GM12878 (cell line): ENCODE results near the gene CACNA2D1. TPM values are rescaled to one million over a fixed set of nuclear protein-coding genes. Genes with fewer than 3 reads are reported as not detected.

Experiments
- ATAC-seq: fragments of 200-7000 bp; cut with Tn5 transposase; 3 replicates; pipeline ENCODE4 v1.9.1; 2020; ENCODE audit warnings: mild to moderate bottlenecking, moderate library complexity
- BruUV-seq: library from RNA; stranded (reverse); fragments of 400-500 nt; replicated peaks from 2 replicates; lab custom pipeline; 2021; lab: Mats Ljungman, UMichigan
- CTCF ChIA-PET: fragments of 300-600 bp; sonication (Branson Sonifier 250); formaldehyde crosslinking; extraction: SDS; loops from one replicate; lab custom pipeline; 2021; ENCODE audit warnings: inconsistent platforms; lab: Yijun Ruan, JAX
- POLR2A ChIA-PET: fragments of 350-600 bp; formaldehyde crosslinking; extraction: SDS; loops from one replicate; lab custom pipeline; 2021; ENCODE audit warnings: inconsistent platforms; lab: Charles Lee
- RAD21 ChIA-PET: fragments of 300-600 bp; sonication (Branson Sonifier 250); formaldehyde crosslinking; loops from one replicate; lab custom pipeline; 2023; ENCODE audit warnings: antibody characterized with exemption; ENCODE audit not compliant: unreplicated experiment; lab: Charles Lee
- SMC1A ChIA-PET: fragments of 300-600 bp; sonication (Branson Sonifier 250); formaldehyde crosslinking; loops from one replicate; lab custom pipeline; 2023; ENCODE audit not compliant: unreplicated experiment, uncharacterized antibody; lab: Charles Lee
- DNase-seq: peaks from one replicate; pipeline ENCODE4 v3.0.0-alpha.2; 2011; ENCODE audit warnings: low read depth, low spot score
- FAIRE-seq: peaks from 3 replicates; lab custom pipeline; 2011; peaks lifted over from hg19 to GRCh38; lab: Jason Lieb, UNC
- H2AFZ ChIP-seq: 2 replicates; pipeline ENCODE4 v1.6.0; 2011; ENCODE audit warnings: low read depth, low read length, control low read depth; ENCODE audit not compliant: control insufficient read depth
- H3K27ac ChIP-seq: 2 replicates; pipeline ENCODE4 v1.5.1; 2011; ENCODE audit warnings: control low read depth; ENCODE audit not compliant: control insufficient read depth, insufficient read depth
- H3K27me3 ChIP-seq, 2 experiments: replicated peaks in 1 of 2; 2 replicates each; pipeline versions ENCODE4 v1.6.0 to v1.6.1; 2011; ENCODE audit warnings: low read length in 1 of 2; ENCODE audit not compliant: control insufficient read depth in 2 of 2, insufficient read depth in 2 of 2
- H3K36me3 ChIP-seq, 2 experiments: 2 replicates each; pipeline ENCODE4 v1.5.1; 2011; ENCODE audit warnings: low read length in 1 of 2; ENCODE audit not compliant: control insufficient read depth in 2 of 2, insufficient read depth in 2 of 2
- H3K4me1 ChIP-seq: 2 replicates; pipeline ENCODE4 v1.6.1; 2011; ENCODE audit warnings: mild to moderate bottlenecking, low read length, moderate library complexity, mixed read lengths; ENCODE audit not compliant: control insufficient read depth, insufficient read depth
- H3K4me2 ChIP-seq: 2 replicates; pipeline ENCODE4 v1.6.0; 2011; ENCODE audit warnings: control low read depth; ENCODE audit not compliant: control insufficient read depth, insufficient read depth
- H3K4me3 ChIP-seq: fragments of 200-600 bp; sonication (generic); 2 replicates; pipeline ENCODE4 v1.5.1; 2016
- H3K79me2 ChIP-seq: 2 replicates; pipeline ENCODE4 v1.6.0; 2011; ENCODE audit warnings: low read length; ENCODE audit not compliant: control insufficient read depth, insufficient read depth
- H3K9ac ChIP-seq: 2 replicates; pipeline ENCODE4 v1.8.0; 2011; ENCODE audit warnings: low read length, control low read depth, mixed read lengths; ENCODE audit not compliant: control insufficient read depth, insufficient read depth
- H3K9me3 ChIP-seq: replicated peaks from 3 replicates; pipeline ENCODE4 v1.5.1; 2011; ENCODE audit warnings: mild to moderate bottlenecking, low read length; ENCODE audit not compliant: control insufficient read depth, insufficient read depth
- H4K20me1 ChIP-seq: 2 replicates; pipeline ENCODE4 v1.6.0; 2011; ENCODE audit not compliant: control insufficient read depth, insufficient read depth
- IRF4 ChIP-seq: IDR thresholded peaks from 2 replicates; pipeline ENCODE4 v1.6.1; 2011; ENCODE audit warnings: low read depth, low read length
- SMARCA5 ChIP-seq: fragments of 450-650 bp; IDR thresholded peaks from 2 replicates; pipeline ENCODE4 v1.6.1; 2017; ENCODE audit warnings: mild to moderate bottlenecking
- TCF12 ChIP-seq: IDR thresholded peaks from 2 replicates; pipeline ENCODE4 v1.6.1; 2011; ENCODE audit warnings: low read depth, mild to moderate bottlenecking, low read length
- TCF7 ChIP-seq: IDR thresholded peaks from 2 replicates; pipeline ENCODE4 v1.6.1; 2014; ENCODE audit warnings: antibody characterized with exemption, borderline replicate concordance
- WGBS: methylation state at CpG from one replicate; pipeline ENCODE4 v1.1.6; 2016; ENCODE audit warnings: low lambda C conversion rate; ENCODE audit not compliant: insufficient replicate concordance, insufficient coverage; ENCODE audit errors: missing lambda C conversion rate; 5-methylcytosine and 5-hydroxymethylcytosine counted together
- in situ Hi-C: fragments of 300-500 bp; cut with MboI; formaldehyde crosslinking; loops from 9 replicates; pipeline ENCODE4 v1.14.3; 2018; ENCODE audit warnings: mixed read lengths
- intact Hi-C: fragments of 100-400 bp; cut with micrococcal nuclease; formaldehyde crosslinking; loops from one replicate; pipeline ENCODE4 v1.14.2; 2022; ENCODE audit not compliant: unreplicated experiment
- polyA plus RNA-seq, 11 experiments: library from polyadenylated mRNA; depleted of rRNA in 4 of 11; unstranded in 6 of 11; stranded (reverse) in 5 of 11; fragments of >200 nt; fragmentation: Nextera tagmentation in 4 of 11; fragmentation: Illumina TruSeq in 1 of 11; extraction: Ambion mirVana in 4 of 11; extraction: Trizol in 1 of 11; gene quantifications; 1 replicate in 1 of 11; 2 replicates in 10 of 11; pipeline versions ENCODE4 v1.2.1 to v1.2.3, GENCODE V29; 2011 to 2016; ENCODE audit warnings: inconsistent platforms in 2 of 11, missing spikeins in 2 of 11, low read depth in 1 of 11
- total RNA-seq, 4 experiments: library from RNA; depleted of rRNA in 3 of 4; stranded (reverse); fragments of >200 nt in 3 of 4; fragmentation: Illumina TruSeq in 1 of 4; extraction: Trizol in 1 of 4; gene quantifications; 2 replicates each; pipeline versions ENCODE4 v1.2.1 to v1.2.3, GENCODE V29; 2013 to 2021
- TF ChIP-seq, protein P1 (sequence below): IDR thresholded peaks from 2 replicates; pipeline ENCODE4 v1.6.1; 2011; ENCODE audit warnings: borderline replicate concordance, low read depth, mild to moderate bottlenecking, moderate library complexity, mixed read lengths, low read length; ENCODE audit not compliant: insufficient read depth; ENCODE audit errors: extremely low read length

Gene CACNA2D1
- total and polyA plus RNA-seq, 10 of the 15 experiments (the other 5 are each of a cell fraction or from before 2014, with no cell fraction given), result 0.14 to 14.8 (median 0.97) TPM

DNA sequence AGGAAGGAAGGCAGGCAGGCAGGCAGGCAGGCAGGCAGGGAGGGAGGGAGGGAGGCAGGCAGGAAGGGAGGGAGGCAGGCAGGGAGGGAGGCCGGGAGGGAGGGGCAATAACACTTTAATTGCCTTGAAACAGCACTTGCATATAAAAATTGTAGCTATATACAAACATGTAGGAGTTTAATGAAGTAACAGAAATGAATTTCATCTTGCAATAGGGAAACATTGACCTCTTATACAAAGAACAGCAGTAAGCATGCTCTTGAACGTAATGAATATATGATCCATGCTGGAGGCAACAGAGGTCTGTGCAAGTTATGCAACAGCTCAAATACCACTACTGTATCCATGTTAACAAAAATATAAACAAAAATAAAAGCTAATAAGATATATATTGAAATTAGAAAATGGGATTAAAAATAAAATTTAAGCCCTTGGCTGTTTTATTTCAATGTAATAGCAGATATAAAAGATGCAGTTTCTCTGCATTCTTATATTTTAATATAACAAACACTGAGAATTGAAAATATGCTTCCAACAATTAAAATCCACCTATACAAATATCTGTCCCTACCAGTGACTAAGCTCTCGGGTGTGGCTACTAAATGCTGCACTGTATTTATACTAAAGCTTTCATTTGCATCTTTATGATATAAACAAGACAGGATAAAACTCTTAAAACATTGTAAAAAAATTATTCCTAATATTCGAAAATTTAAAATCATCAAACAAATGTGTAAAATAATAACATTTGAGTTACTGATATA is 50.3 kb downstream of the CACNA2D1 start:
- Histone ChIP-seq H3K79me2 (no peaks in the 10 kb centered on the region), H3K4me2 (no peak overlapping the region), H3K4me1 (no peaks in the 10 kb centered on the region), H3K27me3 (no peaks in the 10 kb centered on the region), H3K4me3 (no peak overlapping the region), H3K27ac (no peak overlapping the region), H3K36me3 (no peaks in the 10 kb centered on the region), H2AFZ (no peak overlapping the region), H4K20me1 (no peaks in the 10 kb centered on the region), H3K9me3 (no peaks in the 10 kb centered on the region), H3K9ac (no peak overlapping the region)
- no peak for ATAC-seq
- no peak for FAIRE-seq
- ChIA-PET POLR2A (interaction anchor here (0.6 to 5.5 kb wide), 5 partner anchors 12 to 189 kb away, joined by 3 to 24 read pairs (median 3); no protein-coding TSS in a partner anchor), CTCF (interaction anchor here (1.5 to 2.5 kb wide), 2 partner anchors 11 to 52 kb away, joined by 3 to 6 read pairs; no protein-coding TSS in a partner anchor), RAD21 (interaction anchor here (1.0 to 6.0 kb wide), 8 partner anchors 9 to 37 kb away, joined by 3 to 53 read pairs (median 4); no protein-coding TSS in a partner anchor), SMC1A (interaction anchor here (0.7 to 16.3 kb wide), 13 partner anchors 8 to 313 kb away, joined by 3 to 158 read pairs (median 5); no protein-coding TSS in a partner anchor)
- 1% methylated on average over 3 of the region's 4 CpGs for WGBS
- in situ Hi-C loops, result no loop called here
- no peak for DNase-seq
- no peak for TF ChIP-seq SMARCA5
- TF ChIP-seq, protein P1, sequence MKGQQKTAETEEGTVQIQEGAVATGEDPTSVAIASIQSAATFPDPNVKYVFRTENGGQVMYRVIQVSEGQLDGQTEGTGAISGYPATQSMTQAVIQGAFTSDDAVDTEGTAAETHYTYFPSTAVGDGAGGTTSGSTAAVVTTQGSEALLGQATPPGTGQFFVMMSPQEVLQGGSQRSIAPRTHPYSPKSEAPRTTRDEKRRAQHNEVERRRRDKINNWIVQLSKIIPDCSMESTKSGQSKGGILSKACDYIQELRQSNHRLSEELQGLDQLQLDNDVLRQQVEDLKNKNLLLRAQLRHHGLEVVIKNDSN, result no peak
- no peak for TF ChIP-seq IRF4
- TF ChIP-seq TCF12, result no peak
- no peak for TF ChIP-seq TCF7
- intact Hi-C loops, result no loop called here
- no TSS peak for BruUV-seq
